ENCODE results near the gene KLHDC9. TPM values are rescaled to one million over a fixed set of nuclear protein-coding genes. Genes with fewer than 3 reads are reported as not detected.
"Not testable (repeated sequence)": the region's sequence is repeated elsewhere in the genome, so short reads cannot be mapped to it uniquely, and the experiment has no call there.

KLHDC9 gene
- 10 to 100 TPM; 17.1 to 20.3 (median 19.0) TPM for polyA plus RNA-seq (ENCODE audit: insufficient read length in 3 of 3)
- long read RNA-seq, donor 1, transcript KLHDC9-207 (5 exons, 1,038 nt) = major isoform, 6 of 10 reads
- long read RNA-seq, donor 1, partial matches to known transcripts = 0 of 10 reads
- long read RNA-seq, donor 1, other reads (novel, unspliced or antisense) = 0 of 10 reads
- long read RNA-seq, donor 2, partial matches to known transcripts = 0 of 6 reads
- long read RNA-seq, donor 2, other reads (novel, unspliced or antisense) = 0 of 6 reads
- long read RNA-seq, donor 3, partial matches to known transcripts = 0 of 4 reads
- long read RNA-seq, donor 3, other reads (novel, unspliced or antisense) = 0 of 4 reads
- long read RNA-seq, donor 4, transcript KLHDC9-207 (5 exons, 1,038 nt) = major isoform, 5 of 11 reads
- long read RNA-seq, donor 4, transcript KLHDC9-201 (4 exons, 1,314 nt) = major isoform, 5 of 11 reads
- long read RNA-seq, donor 4, partial matches to known transcripts = 0 of 11 reads
- long read RNA-seq, donor 4, other reads (novel, unspliced or antisense) = 0 of 11 reads
- long read RNA-seq, donor 5, partial matches to known transcripts = 117 of 125 reads
- long read RNA-seq, donor 5, other reads (novel, unspliced or antisense) = 0 of 125 reads
- long read RNA-seq, donor 6, transcript KLHDC9-207 (5 exons, 1,038 nt) = major isoform, 7 of 10 reads
- long read RNA-seq, donor 6, partial matches to known transcripts = 0 of 10 reads
- long read RNA-seq, donor 6, other reads (novel, unspliced or antisense) = 0 of 10 reads
- long read RNA-seq, donor 7, transcript KLHDC9-207 (5 exons, 1,038 nt) = major isoform, 6 of 9 reads
- long read RNA-seq, donor 7, partial matches to known transcripts = 0 of 9 reads
- long read RNA-seq, donor 7, other reads (novel, unspliced or antisense) = 0 of 9 reads
- long read RNA-seq, donor 8, partial matches to known transcripts = 0 of 1 reads
- long read RNA-seq, donor 8, other reads (novel, unspliced or antisense) = 0 of 1 reads
- long read RNA-seq, donor 9, transcript KLHDC9-207 (5 exons, 1,038 nt) = major isoform, 5 of 11 reads
- long read RNA-seq, donor 9, partial matches to known transcripts = 0 of 11 reads
- long read RNA-seq, donor 9, other reads (novel, unspliced or antisense) = 0 of 11 reads
- long read RNA-seq, donor 10, partial matches to known transcripts = 6 of 13 reads
- long read RNA-seq, donor 10, other reads (novel, unspliced or antisense) = 0 of 13 reads
- long read RNA-seq, donor 11, partial matches to known transcripts = 0 of 8 reads
- long read RNA-seq, donor 11, other reads (novel, unspliced or antisense) = 0 of 8 reads
- long read RNA-seq, donor 12, transcript KLHDC9-207 (5 exons, 1,038 nt) = major isoform, 7 of 10 reads
- long read RNA-seq, donor 12, partial matches to known transcripts = 0 of 10 reads
- long read RNA-seq, donor 12, other reads (novel, unspliced or antisense) = 0 of 10 reads
- long read RNA-seq, donor 13, partial matches to known transcripts = 0 of 1 reads
- long read RNA-seq, donor 13, other reads (novel, unspliced or antisense) = 0 of 1 reads
- long read RNA-seq, donor 14 = 0 reads
- long read RNA-seq, donor 15, transcript KLHDC9-207 (5 exons, 1,038 nt) = major isoform, 5 of 8 reads
- long read RNA-seq, donor 15, partial matches to known transcripts = 0 of 8 reads
- long read RNA-seq, donor 15, other reads (novel, unspliced or antisense) = 0 of 8 reads
- long read RNA-seq, donor 16, transcript KLHDC9-201 (4 exons, 1,314 nt) = major isoform, 7 of 12 reads
- long read RNA-seq, donor 16, partial matches to known transcripts = 0 of 12 reads
- long read RNA-seq, donor 16, other reads (novel, unspliced or antisense) = 0 of 12 reads

- DNase-seq = peak; percentile 85
These were observed at the start of gene KLHDC9 for GRCh38 chr1:161098210-161099068. TSS of gene KLHDC9 (plus strand) at chr1:161098361. CDS start at chr1:161098536, 175 bp downstream.

GRCh38 chr1:161048949-161049722, 49.0 kb upstream of the KLHDC9 start:
- no peak for DNase-seq

- DNase-seq = no peak
These were observed 46.9 kb upstream of the KLHDC9 start for GRCh38 chr1:161051219-161051618.

GRCh38 chr1:161052899-161053298, 45.3 kb upstream of the KLHDC9 start:
- DNase-seq = no peak

- no peak for DNase-seq
These were observed 43.9 kb upstream of the KLHDC9 start for GRCh38 chr1:161054232-161054631.

GRCh38 chr1:161054805-161055204, 43.4 kb upstream of the KLHDC9 start:
- no peak for DNase-seq

- no peak for DNase-seq
These were observed 38.9 kb upstream of the KLHDC9 start for GRCh38 chr1:161059293-161059692.

GRCh38 chr1:161061419-161061818, 36.7 kb upstream of the KLHDC9 start:
- no peak for DNase-seq

- DNase-seq = not testable (repeated sequence)
These were observed 34.2 kb upstream of the KLHDC9 start for GRCh38 chr1:161063936-161064335.

- DNase-seq = not testable (repeated sequence)
These were observed 32.5 kb upstream of the KLHDC9 start for GRCh38 chr1:161065681-161066080.

- no peak for DNase-seq
These were observed 31.5 kb upstream of the KLHDC9 start for GRCh38 chr1:161066694-161067093.

GRCh38 chr1:161068306-161069234, 29.6 kb upstream of the KLHDC9 start:
- DNase-seq = no peak

GRCh38 chr1:161069241-161069640, 28.9 kb upstream of the KLHDC9 start:
- no peak for DNase-seq

- no peak for DNase-seq
These were observed 28.4 kb upstream of the KLHDC9 start, which contains the start of gene ARHGAP30 for GRCh38 chr1:161069731-161070270. TSS of gene ARHGAP30 (minus strand) at chr1:161069891. CDS start at chr1:161069624, 267 bp downstream.

- no peak for DNase-seq
These were observed 27.4 kb upstream of the KLHDC9 start for GRCh38 chr1:161070761-161071160.

- no peak for DNase-seq
These were observed 26.2 kb upstream of the KLHDC9 start for GRCh38 chr1:161071886-161072371.
